Heart left ventricle (tissue), 13 donors: ENCODE results near the gene HIBADH.

Source experiments
- POLR2A ChIP-seq, 2 donors: fragments of 450-650 bp; IDR thresholded peaks; one replicate each; pipeline ENCODE4 v1.6.1; 2017; ENCODE audit warnings: antibody characterized with exemption in 2 of 2, mild to moderate bottlenecking in 2 of 2, moderate library complexity in 2 of 2
- TF ChIP-seq, protein P1 (sequence below), 12 donors: fragments of 200-600 bp; sonication (generic) in 4 of 12; IDR thresholded peaks; one replicate each; pipeline versions ENCODE4 v1.5.0 to v1.8.0; 2018 to 2022; ENCODE audit warnings: antibody characterized with exemption in 12 of 12, mild to moderate bottlenecking in 5 of 12
- donor health status: ischemic (EF 13 %, LVEDD 7.1; RV severe dilation, severe dysfunction).
- donor health status: DM: no; HTN: yes; CAD: no.
- donor health status: DM: no; HTN: no; CAD: no.
- donor health status: ischemic (EF 25% LVEDD 6.9; RV normal size, moderate dysfunction).
- donor health status: ischemic (EF 25% LVEDD 5.7; RV mildly dilated, moderate dysfunction).
- donor health status: ischemic (EF 35%, LVEDD 5.7; RV mildly dilated, moderate dysfunction).
- donor health status: nonischemic (EF 11% LVEDD 7.7; RV severe dilation, severe dysfunction).
- donor health status: DM: yes; HTN: yes; CAD: no.
- donor health status: PGD.
- donor health status: ischemic (EF 29% LVEDD 5.4; RV normal size, mild dysfunction).
- donor health status: nonischemic (EF 23%, LVEDD 6.1; RV moderate dilation, normal function).

DNA sequence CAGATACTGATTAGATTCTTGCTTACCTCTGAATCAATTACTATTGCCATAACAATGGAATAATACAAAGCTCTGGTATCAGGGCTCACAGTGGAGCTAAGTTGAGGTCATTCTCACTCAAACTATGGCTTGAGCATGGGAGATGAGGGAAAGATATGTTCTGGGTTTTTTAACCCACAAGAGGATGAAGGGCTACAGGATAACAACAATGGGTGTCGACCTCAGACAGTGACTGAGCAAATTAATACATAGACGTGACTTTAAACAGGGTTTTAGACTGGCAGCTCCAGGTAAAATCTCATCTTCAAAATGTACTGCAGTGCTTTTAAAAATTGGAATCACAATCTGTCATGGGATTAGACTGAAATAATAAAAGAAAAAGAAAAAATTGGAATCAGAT is 7.5 kb upstream of the HIBADH start:
- TF ChIP-seq, protein P1, sequence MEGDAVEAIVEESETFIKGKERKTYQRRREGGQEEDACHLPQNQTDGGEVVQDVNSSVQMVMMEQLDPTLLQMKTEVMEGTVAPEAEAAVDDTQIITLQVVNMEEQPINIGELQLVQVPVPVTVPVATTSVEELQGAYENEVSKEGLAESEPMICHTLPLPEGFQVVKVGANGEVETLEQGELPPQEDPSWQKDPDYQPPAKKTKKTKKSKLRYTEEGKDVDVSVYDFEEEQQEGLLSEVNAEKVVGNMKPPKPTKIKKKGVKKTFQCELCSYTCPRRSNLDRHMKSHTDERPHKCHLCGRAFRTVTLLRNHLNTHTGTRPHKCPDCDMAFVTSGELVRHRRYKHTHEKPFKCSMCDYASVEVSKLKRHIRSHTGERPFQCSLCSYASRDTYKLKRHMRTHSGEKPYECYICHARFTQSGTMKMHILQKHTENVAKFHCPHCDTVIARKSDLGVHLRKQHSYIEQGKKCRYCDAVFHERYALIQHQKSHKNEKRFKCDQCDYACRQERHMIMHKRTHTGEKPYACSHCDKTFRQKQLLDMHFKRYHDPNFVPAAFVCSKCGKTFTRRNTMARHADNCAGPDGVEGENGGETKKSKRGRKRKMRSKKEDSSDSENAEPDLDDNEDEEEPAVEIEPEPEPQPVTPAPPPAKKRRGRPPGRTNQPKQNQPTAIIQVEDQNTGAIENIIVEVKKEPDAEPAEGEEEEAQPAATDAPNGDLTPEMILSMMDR (IDR thresholded peaks at IDR 0.05) = no peak
- TF ChIP-seq POLR2A (IDR thresholded peaks at IDR 0.05) = no peak
